ENCODE data around the gene OR2F2.

The OR2F2 gene, protein sequence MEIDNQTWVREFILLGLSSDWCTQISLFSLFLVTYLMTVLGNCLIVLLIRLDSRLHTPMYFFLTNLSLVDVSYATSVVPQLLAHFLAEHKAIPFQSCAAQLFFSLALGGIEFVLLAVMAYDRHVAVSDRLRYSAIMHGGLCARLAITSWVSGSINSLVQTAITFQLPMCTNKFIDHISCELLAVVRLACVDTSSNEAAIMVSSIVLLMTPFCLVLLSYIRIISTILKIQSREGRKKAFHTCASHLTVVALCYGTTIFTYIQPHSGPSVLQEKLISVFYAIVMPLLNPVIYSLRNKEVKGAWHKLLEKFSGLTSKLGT

DNA sequence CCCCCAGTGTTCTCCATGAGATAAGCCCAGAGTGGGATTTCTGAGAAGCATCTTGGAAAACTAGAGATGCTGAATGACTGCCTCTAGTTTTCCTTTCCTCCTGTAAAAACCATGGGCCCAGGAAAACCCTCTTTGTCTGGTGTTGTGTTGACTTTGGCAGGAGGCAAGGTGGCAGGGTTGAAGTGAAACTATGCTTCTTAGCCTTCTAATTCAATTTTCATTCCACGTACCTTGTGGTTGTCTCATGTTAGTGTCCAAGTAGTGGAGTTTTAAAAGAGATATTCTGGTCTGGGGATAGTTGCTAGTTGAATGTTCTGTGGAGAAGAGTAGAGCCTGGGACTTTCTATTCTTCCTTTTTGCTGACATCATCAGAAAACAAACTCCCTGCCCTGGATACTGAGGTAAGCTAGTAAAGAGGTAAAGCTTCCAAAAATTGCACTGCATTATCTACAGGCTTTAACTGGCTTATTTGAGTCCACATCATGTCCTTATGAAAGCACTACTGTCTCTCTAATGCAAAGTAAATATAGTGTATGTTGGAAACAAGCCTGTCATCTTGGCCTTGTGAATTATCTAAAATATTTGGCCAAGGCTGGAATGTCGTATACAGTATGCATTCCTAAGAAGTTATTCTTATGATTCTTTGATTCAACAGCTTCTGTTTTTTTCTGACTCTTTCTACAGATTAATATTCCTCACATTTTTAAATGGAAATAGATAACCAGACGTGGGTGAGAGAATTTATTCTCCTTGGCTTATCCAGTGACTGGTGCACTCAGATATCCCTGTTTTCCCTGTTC, at the start of gene OR2F2:
Gene OR2F2, plus strand, starts transcription at position 708 of the 800 bp plus-strand sequence. Its CDS starts 0 bp downstream, at position 708.
- peak; percentile 35 for DNase-seq (ENCODE audit: low read depth, low spot score)

- DNase-seq (ENCODE audit: low read depth, low spot score) = no peak
Observed at GRCh38 chr7:143885951-143886350, 49.1 kb upstream of the OR2F2 start.

- no peak for DNase-seq (ENCODE audit: low read depth, low spot score)
Observed at GRCh38 chr7:143886826-143887477, 48.1 kb upstream of the OR2F2 start.

DNA sequence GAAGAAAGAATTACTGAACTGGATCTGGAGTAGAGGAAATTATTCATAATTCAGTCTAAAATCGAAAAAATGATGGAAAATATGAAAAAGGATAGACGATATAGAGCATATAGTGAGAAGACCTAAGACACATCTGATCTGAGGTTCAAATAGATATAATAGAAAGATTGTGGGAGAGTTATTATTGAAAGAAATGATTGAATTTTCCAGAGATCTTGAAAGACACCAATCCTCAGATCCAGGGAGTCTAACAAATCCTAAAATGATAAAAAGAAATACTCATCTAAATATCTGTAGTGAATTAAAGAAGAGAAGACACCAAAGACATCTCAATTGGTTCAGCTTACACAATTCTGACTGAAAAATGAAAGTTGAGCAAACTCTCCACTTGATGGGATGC, 46.0 kb upstream of the OR2F2 start:
- DNase-seq (ENCODE audit: low read depth, low spot score) = no peak

DNA sequence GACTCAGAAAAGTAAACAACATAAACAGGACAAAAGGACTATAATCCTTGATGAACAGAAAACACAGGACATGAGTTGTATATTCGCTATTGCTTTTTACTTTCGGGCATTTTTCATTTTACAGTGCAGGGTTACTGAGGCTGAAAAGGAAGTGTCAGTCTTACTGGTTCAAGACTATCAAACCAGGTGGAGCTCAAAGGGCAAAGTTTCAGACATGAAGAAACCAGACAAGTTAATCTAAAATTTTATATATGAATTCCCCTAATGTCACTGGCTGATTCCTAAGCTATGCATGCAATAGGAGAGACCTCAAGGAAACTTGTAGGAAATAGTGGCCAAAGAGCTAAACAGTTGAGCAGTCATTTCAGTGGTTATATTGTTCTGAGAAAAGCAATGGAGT, 44.5 kb upstream of the OR2F2 start:
- no peak for DNase-seq (ENCODE audit: low read depth, low spot score)

DNA sequence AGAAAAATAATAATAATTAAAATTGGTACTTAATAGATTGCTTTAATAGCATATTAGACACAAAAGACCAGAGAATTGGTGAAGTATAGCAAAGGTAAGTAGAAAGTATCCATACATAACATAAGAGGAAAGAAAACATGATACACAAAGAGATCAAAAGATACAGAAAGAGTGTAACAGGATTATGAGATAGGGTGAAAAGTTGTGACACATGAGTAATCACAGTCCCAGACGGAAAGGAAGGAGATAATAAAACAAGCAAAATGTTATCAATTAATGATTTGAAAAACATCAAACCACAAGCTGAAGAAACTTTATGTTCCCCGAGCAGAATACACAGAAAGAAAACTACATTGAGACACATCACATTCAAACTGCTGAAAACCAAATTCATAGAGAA, 43.6 kb upstream of the OR2F2 start:
- no peak for DNase-seq (ENCODE audit: low read depth, low spot score)

- peak; percentile 11 for DNase-seq (ENCODE audit: low read depth, low spot score)
Observed at GRCh38 chr7:143892527-143893300, 42.3 kb upstream of the OR2F2 start.

DNA sequence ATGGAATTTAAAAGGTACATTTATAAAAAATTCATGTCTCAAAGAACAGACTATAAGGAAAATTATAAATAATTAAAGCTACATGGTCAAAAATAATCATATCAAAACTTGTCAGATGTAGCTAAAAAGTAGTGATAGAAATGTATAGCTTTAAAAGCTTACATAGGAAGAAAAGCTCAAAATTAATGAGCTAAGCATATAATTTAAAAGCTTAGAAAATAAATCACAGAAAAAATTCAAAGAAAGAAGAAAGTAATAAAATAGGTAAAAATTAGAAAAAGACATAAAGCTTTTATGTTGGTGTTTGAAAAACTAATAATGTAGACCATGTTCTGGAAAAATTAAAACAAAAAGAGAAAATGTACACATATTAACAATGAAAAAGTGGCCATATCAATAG, 38.4 kb upstream of the OR2F2 start:
- DNase-seq (ENCODE audit: low read depth, low spot score) = no peak

GRCh38 chr7:143898810-143899209, 36.2 kb upstream of the OR2F2 start:
- no peak for DNase-seq (ENCODE audit: low read depth, low spot score)

DNA sequence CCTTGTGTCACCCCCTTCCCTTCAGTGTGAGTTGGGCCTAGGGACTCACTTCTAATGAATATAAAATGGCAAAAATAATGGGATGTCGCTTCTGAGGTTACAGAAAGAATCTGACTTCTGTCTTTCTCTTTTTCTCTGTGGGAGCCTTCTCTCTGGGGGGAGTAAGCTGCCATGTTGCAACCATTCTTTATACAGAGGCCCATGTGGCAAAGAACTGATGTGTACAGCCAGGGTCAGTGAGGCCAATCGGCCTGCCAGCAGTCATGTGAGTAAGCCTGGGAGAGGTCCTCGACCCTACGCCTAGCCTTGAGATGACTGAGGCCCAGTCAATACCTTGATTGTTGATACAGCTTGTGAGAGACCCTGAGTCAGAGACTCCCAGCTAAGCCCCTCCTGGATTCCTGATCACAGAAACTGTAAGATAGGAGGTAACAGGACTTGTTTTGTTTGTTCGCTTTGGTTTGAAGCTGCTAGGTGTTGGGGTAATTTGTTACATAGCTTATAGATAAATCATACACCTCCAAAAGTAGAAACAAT, 34.7 kb upstream of the OR2F2 start:
- DNase-seq (ENCODE audit: low read depth, low spot score) = peak; percentile 28

- DNase-seq (ENCODE audit: low read depth, low spot score) = peak; percentile 83
Observed at GRCh38 chr7:143901332-143901667, 33.7 kb upstream of the OR2F2 start.

- peak; percentile 98 for DNase-seq (ENCODE audit: low read depth, low spot score)
Observed at GRCh38 chr7:143901668-143902331, 33.2 kb upstream of the OR2F2 start, which contains the start of gene TCAF1. Gene TCAF1, minus strand, starts transcription at chr7:143902176. Its CDS starts 25,568 bp downstream, at chr7:143876608.

DNA sequence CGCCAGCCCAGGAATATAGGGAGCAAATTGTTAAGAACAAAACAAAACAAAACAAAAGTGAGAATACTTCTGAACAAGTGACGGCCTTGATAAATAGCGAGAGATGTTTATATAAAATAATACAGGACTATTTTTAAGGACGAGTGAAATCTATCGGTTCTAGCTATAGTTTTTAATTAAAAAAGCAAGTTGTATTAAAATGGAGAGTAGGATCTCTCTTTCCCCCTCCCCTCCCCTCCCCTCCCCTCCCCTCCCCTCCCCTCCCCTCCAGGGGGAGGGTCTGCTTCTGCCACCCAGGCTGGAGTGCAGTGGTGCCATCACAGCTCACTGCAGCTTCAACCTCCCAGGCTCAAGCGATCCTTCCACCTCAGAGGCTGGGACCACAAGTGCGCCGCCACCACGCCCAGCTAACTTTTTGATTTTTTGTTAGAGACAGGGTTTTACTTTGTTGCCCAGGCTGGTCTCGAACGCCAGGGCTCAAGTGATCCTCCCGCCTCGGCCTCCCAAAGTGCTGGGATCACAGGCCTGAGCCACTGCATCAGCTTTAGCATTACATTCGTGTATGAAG, 32.6 kb upstream of the OR2F2 start:
- DNase-seq (ENCODE audit: low read depth, low spot score) = no peak

DNA sequence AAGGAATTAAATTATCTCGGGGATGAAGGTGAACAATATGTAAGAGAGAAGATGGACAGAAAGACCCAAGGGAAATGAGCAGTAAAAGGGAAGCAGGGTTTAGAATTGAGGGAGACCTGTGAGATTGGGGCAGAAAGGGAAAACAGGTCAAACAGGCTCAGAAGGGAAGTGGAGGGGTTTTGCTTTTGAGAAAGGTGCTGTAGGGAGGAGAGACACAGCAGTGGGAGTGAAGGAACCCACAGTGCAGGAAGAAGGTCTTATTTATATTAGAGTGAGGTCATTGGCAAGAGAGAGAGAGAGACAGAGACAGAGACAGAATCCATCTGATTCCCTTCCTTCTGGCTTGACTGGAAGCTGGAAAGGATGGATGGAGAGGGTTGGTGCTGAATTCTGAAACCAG, 29.5 kb upstream of the OR2F2 start:
- DNase-seq (ENCODE audit: low read depth, low spot score) = no peak

DNA sequence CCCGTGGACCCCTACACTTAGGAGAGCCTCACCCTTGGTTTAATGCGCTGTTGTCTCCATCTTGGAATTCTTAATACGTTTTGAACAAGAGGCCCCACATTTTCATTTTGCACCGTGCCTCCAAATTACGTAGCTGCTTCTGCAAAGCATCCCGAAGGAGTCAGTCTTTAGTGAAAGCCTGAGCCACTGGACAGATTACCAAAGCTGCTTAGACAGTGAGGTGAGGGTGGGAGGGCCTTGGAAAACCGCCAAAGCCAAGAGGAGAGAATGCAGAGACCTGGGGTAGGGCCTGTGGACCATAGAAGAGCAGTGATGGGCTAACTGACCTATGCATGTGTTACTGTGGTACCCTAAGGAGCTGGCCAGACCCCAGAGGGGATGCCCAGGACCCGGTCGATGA, 28.9 kb upstream of the OR2F2 start:
- no peak for DNase-seq (ENCODE audit: low read depth, low spot score)

- DNase-seq (ENCODE audit: low read depth, low spot score) = no peak
Observed at GRCh38 chr7:143906895-143907294, 28.1 kb upstream of the OR2F2 start.

DNA sequence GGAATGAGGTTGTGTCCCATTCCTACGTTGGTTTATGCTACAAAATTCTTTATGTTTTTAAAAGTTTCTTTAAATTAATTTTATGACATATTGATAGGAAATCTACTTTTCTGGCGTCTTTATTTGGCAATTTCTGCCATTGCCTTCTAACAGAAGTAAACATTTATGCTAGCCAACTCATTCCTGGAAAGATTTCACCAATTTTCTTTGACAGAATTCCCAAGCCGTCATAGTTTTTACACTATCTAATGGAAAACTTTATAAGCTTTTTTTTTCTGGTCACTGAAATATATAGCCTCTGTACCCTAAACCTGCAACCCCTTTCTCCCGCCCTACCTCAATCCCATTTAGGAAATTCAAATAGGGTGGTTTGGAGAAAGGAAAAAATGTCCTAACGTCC, 26.9 kb upstream of the OR2F2 start:
- no peak for DNase-seq (ENCODE audit: low read depth, low spot score)

DNA sequence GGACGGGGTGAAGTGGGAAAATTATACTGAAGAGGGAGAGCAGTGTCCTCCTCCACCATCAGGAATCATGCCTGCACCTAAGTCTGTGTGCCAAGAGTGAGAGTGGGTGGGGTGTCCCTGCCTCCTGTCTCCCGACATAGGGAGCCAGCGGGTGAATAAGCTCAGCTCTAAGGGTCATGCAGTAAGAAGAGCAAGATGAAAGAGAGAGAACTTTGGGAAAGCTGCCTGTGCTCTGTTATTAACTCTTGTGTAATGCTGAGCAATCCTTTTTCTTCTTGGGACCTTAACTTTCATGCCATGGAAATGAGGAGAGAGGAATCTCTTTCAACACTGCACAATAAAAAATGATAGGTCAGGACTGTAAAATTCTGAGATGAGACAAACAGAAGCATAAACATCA, 25.2 kb upstream of the OR2F2 start:
- no peak for DNase-seq (ENCODE audit: low read depth, low spot score)

- no peak for DNase-seq (ENCODE audit: low read depth, low spot score)
Observed at GRCh38 chr7:143910473-143911248, 24.4 kb upstream of the OR2F2 start.
